ENCODE measurements around the gene PALM2AKAP2.

Gene PALM2AKAP2

GRCh38 chr9:109767814-109768213 is 12.2 kb upstream of the PALM2AKAP2 start:
- TF ChIP-seq YY1 (IDR thresholded peaks at IDR 0.05; ENCODE audit: low read depth) (no peak), TEAD4 (IDR thresholded peaks at IDR 0.05) (no peak), EP300 (IDR thresholded peaks at IDR 0.05; ENCODE audit: borderline replicate concordance) (no peak), NFIC (IDR thresholded peaks at IDR 0.05) (no peak), FOXM1 (IDR thresholded peaks at IDR 0.05; ENCODE audit: borderline replicate concordance, low read depth) (no peak), RAD21 (IDR thresholded peaks at IDR 0.05; ENCODE audit: low read depth) (no peak), CREB1 (IDR thresholded peaks at IDR 0.05; ENCODE audit: low read depth) (no peak), REST (IDR thresholded peaks at IDR 0.05; ENCODE audit: low read depth) (no peak), TAF1 (IDR thresholded peaks at IDR 0.05; ENCODE audit: low read depth) (no peak), TCF12 (IDR thresholded peaks at IDR 0.05; ENCODE audit: low read depth) (no peak), ZBTB7A (IDR thresholded peaks at IDR 0.05; ENCODE audit: low read depth) (no peak), CEBPB (IDR thresholded peaks at IDR 0.05) (no peak), EGR1 (IDR thresholded peaks at IDR 0.05) (no peak)
- TF ChIP-seq, protein P1, sequence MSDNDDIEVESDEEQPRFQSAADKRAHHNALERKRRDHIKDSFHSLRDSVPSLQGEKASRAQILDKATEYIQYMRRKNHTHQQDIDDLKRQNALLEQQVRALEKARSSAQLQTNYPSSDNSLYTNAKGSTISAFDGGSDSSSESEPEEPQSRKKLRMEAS (IDR thresholded peaks at IDR 0.05), result no peak
- TF ChIP-seq, protein P2, sequence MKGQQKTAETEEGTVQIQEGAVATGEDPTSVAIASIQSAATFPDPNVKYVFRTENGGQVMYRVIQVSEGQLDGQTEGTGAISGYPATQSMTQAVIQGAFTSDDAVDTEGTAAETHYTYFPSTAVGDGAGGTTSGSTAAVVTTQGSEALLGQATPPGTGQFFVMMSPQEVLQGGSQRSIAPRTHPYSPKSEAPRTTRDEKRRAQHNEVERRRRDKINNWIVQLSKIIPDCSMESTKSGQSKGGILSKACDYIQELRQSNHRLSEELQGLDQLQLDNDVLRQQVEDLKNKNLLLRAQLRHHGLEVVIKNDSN (IDR thresholded peaks at IDR 0.05), result no peak

DNA sequence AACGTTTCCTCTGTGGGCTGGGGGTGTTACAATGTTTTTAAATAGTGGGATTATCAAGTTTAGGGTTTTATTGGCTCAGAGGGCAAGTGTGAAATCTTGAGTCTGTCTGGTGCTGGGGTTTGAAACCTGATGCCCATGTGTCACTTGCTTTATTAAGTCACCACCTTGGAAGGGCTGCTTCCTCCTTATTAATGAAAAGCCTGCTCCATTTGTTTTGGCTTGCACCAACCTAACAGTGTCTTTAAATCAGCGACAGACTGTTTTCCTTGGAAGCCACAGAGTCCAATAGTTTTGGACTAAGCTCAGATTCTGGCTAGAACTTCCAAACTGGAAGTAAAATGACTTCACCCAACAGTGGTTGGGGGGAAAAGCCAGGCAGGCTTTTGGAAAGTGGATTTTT is 10.7 kb upstream of the PALM2AKAP2 start:
- TF ChIP-seq TAF1 (IDR thresholded peaks at IDR 0.05; ENCODE audit: low read depth) (no peak), FOXM1 (IDR thresholded peaks at IDR 0.05; ENCODE audit: borderline replicate concordance, low read depth) (no peak), EGR1 (IDR thresholded peaks at IDR 0.05) (no peak), RAD21 (IDR thresholded peaks at IDR 0.05; ENCODE audit: low read depth) (no peak), EP300 (IDR thresholded peaks at IDR 0.05; ENCODE audit: borderline replicate concordance) (no peak), CEBPB (IDR thresholded peaks at IDR 0.05) (no peak), TCF12 (IDR thresholded peaks at IDR 0.05; ENCODE audit: low read depth) (no peak), ZBTB7A (IDR thresholded peaks at IDR 0.05; ENCODE audit: low read depth) (no peak), CREB1 (IDR thresholded peaks at IDR 0.05; ENCODE audit: low read depth) (no peak), YY1 (IDR thresholded peaks at IDR 0.05; ENCODE audit: low read depth) (no peak), REST (IDR thresholded peaks at IDR 0.05; ENCODE audit: low read depth) (no peak), NFIC (IDR thresholded peaks at IDR 0.05) (no peak), TEAD4 (IDR thresholded peaks at IDR 0.05) (no peak)
- TF ChIP-seq, protein P1 (IDR thresholded peaks at IDR 0.05), result no peak
- TF ChIP-seq, protein P2 (IDR thresholded peaks at IDR 0.05), result no peak

DNA sequence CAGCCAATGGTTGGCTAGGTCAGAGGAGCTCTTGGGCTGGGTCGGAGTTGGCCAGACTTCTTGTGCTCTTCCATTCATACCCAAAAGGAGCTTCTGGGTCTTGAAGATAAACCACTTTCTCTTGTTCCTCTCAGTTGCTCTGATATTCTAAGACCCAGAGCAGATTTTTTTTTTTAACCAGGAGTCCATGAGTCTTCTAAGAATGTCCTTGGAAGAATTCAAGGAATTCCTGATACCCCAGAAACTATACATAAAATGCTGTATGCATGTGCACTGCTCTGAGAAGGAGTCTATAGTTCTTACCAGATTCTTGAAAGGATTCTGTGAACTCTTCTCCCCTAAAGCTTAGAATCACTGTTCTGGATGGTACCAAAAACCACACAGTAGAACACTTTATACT is 9.9 kb upstream of the PALM2AKAP2 start:
- TF ChIP-seq ZBTB7A (IDR thresholded peaks at IDR 0.05; ENCODE audit: low read depth) (no peak), NFIC (IDR thresholded peaks at IDR 0.05) (no peak), EGR1 (IDR thresholded peaks at IDR 0.05) (no peak), CEBPB (IDR thresholded peaks at IDR 0.05) (no peak), TCF12 (IDR thresholded peaks at IDR 0.05; ENCODE audit: low read depth) (no peak), TEAD4 (IDR thresholded peaks at IDR 0.05) (no peak), RAD21 (IDR thresholded peaks at IDR 0.05; ENCODE audit: low read depth) (no peak), EP300 (IDR thresholded peaks at IDR 0.05; ENCODE audit: borderline replicate concordance) (no peak), CREB1 (IDR thresholded peaks at IDR 0.05; ENCODE audit: low read depth) (no peak)
- TF ChIP-seq, protein P1 (IDR thresholded peaks at IDR 0.05), result no peak
- TF ChIP-seq, protein P2 (IDR thresholded peaks at IDR 0.05), result no peak

DNA sequence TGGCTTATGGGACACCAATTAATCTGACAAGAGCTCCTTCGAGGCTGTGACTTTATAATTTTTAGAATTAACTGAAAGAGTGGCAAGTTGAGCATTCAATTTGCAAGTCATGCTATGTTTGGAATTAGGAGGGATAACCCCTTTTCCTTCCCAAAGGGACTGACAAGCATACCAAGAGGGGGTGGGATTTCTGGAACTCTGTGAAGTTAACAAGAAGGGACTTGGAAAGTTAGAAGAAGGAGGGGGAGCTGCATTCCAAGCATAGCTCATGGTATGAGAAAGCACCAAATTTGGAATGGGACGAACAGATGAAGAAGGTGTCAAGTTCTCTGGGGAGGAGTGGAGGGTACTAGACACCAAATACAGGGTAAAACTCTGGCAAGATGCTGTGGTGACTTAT is 8.9 kb upstream of the PALM2AKAP2 start:
- TF ChIP-seq EGR1 (IDR thresholded peaks at IDR 0.05) (no peak), TEAD4 (IDR thresholded peaks at IDR 0.05) (peak; percentile 91)

DNA sequence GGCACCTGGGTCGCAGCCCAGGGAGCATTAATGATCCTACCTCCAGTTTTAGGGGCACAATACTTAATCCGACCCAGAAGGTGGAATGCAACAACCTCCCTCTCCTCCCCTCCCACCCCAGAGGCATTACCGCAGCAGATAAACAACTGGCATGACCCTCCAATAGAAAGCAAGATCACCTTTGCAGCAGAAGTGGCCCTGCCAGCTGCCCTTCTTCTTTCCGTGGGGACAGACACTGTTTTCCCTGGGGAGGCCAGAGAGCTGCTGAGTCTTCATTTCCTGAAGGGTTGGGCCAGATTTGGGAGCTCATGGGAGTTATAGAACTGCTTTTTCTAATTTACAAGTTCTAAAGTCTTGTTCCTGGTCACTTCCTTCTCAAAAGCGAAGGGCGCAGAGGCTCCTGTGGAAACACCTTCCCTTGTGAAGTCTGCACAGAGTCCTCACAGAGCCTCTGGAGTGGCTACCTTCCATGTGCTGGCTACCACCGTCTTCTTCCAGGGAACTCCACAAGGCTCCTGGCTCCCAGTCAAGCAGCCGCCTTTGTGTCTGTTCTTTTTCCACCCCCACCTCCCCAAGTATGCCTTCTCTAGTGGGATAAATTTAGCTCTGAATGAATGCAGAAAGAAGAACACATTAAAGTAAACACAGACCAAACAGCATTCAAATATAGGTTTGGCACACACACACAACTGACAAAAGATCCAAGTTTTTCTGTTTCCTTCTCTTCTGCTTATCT is 8.0 kb upstream of the PALM2AKAP2 start:
- TF ChIP-seq REST (IDR thresholded peaks at IDR 0.05; ENCODE audit: low read depth) (no peak), FOXM1 (IDR thresholded peaks at IDR 0.05; ENCODE audit: borderline replicate concordance, low read depth) (no peak), CREB1 (IDR thresholded peaks at IDR 0.05; ENCODE audit: low read depth) (no peak), TEAD4 (IDR thresholded peaks at IDR 0.05) (no peak)

Measured in Ishikawa (cell line).